Right lobe of liver (tissue), 6 donors: Measurements from ENCODE around the gene GPATCH11. TPM values are rescaled to one million over a fixed set of nuclear protein-coding genes. Genes with fewer than 3 reads are reported as not detected.

Source experiments
- ATAC-seq, 4 donors: fragments of 200-7000 bp; cut with Tn5 transposase; one replicate each; pipeline ENCODE4 v1.9.1; 2020; ENCODE audit warnings: mild to moderate bottlenecking in 4 of 4, moderate library complexity in 4 of 4
- DNase-seq, 3 donors: peaks; one replicate each; pipeline ENCODE4 v3.0.0-alpha.2; 2020
- H3K27ac ChIP-seq, 3 donors: fragments of 200-600 bp; one replicate each; pipeline ENCODE4 v1.8.0; 2022
- H3K27me3 ChIP-seq, 2 donors: fragments of 200-600 bp; one replicate each; pipeline ENCODE4 v1.8.0; 2022
- H3K36me3 ChIP-seq, 4 donors: fragments of 200-600 bp; sonication (generic) in 1 of 4; one replicate each; pipeline versions ENCODE4 v1.5.1 to v1.8.0; 2017 to 2022; ENCODE audit warnings: control low read depth in 1 of 4
- H3K4me1 ChIP-seq, 4 donors: fragments of 200-600 bp; sonication (generic) in 1 of 4; one replicate each; pipeline versions ENCODE4 v1.5.1 to v1.8.0; 2017 to 2022; ENCODE audit warnings: control low read depth in 1 of 4
- H3K4me3 ChIP-seq, 3 donors: fragments of 200-600 bp; one replicate each; pipeline ENCODE4 v1.8.0; 2022
- H3K9me3 ChIP-seq, 4 donors: fragments of 200-600 bp; sonication (generic) in 1 of 4; one replicate each; pipeline versions ENCODE4 v1.5.1 to v1.8.0; 2017 to 2022; ENCODE audit warnings: control low read depth in 1 of 4
- CTCF ChIP-seq, 4 donors: fragments of 200-600 bp in 3 of 4; fragments of 450-650 bp in 1 of 4; IDR thresholded peaks; one replicate each; pipeline versions ENCODE4 v1.5.1 to v1.8.0; 2016 to 2022; ENCODE audit warnings: antibody characterized with exemption in 4 of 4, mild to moderate bottlenecking in 2 of 4
- POLR2A ChIP-seq: fragments of 450-650 bp; IDR thresholded peaks from one replicate; pipeline ENCODE4 v1.6.1; 2017; ENCODE audit warnings: antibody characterized with exemption, mild to moderate bottlenecking
- WGBS: methylation state at CpG from one replicate; pipeline ENCODE4 v1.1.6; 2018; ENCODE audit warnings: low coverage, low lambda C conversion rate; ENCODE audit not compliant: insufficient coverage; ENCODE audit errors: missing lambda C conversion rate; 5-methylcytosine and 5-hydroxymethylcytosine counted together
- intact Hi-C, 2 donors: fragments of 100-400 bp; cut with DNase I; formaldehyde crosslinking; loops; one replicate each; pipeline versions ENCODE4 v1.11.2 to v1.14.1; 2022
- total RNA-seq, 6 experiments: library from RNA; depleted of rRNA in 2 of 6; stranded (reverse); fragments of >200 nt in 2 of 6; fragmentation: NEBNext Ultra II Directional in 3 of 6; extraction: Animal tissue kit (Norgen Biotek cat#: 25700) in 3 of 6; gene quantifications; one replicate each; pipeline versions ENCODE4 v1.1.0 to v1.2.4, GENCODE V29; 2016 to 2023
- donor health status: DM: no; HTN: yes; CAD: no.
- donor health status: DM: no; HTN: no; CAD: no.
- donor health status: DM: no; HTN: no; CAD: no.
- donor health status: DM: no; HTN: yes; CAD: no.
- donor health status: DM: no; HTN: yes; CAD: no.

GPATCH11 gene
- total RNA-seq, 6 experiments from 2014 or later: 2.5 to 4.2 (median 3.4) TPM

- ATAC-seq (no peak), DNase-seq (no peak)
- Histone ChIP-seq H3K4me1 (no peaks in the 10 kb centered on the region), H3K9me3 (no peaks in the 10 kb centered on the region), H3K4me3 (no peak overlapping the region), H3K27me3 (no peaks in the 10 kb centered on the region), H3K27ac (no peak overlapping the region), H3K36me3 (peaks cover 0 to 52% (median 11%) of the 10 kb centered on the region in 4 donors)
- 83% methylated on average over 6 of the region's 6 CpGs for WGBS
- no peak for TF ChIP-seq POLR2A
- TF ChIP-seq CTCF (IDR thresholded peaks at IDR 0.05): no peak
- intact Hi-C loops: no loop called here
Observed at GRCh38 chr2:37068686-37069085, 15.6 kb upstream of the GPATCH11 start.

- ATAC-seq (no peak), DNase-seq (no peak)
- WGBS: 91% methylated on average over 2 of the region's 2 CpGs
- Histone ChIP-seq H3K4me3 (no peak overlapping the region), H3K4me1 (no peaks in the 10 kb centered on the region), H3K36me3 (peaks cover 0 to 43% (median 11%) of the 10 kb centered on the region in 4 donors), H3K9me3 (no peaks in the 10 kb centered on the region), H3K27ac (no peak overlapping the region), H3K27me3 (no peaks in the 10 kb centered on the region)
- intact Hi-C loops: no loop called here
- TF ChIP-seq POLR2A (no peak), CTCF (IDR thresholded peaks at IDR 0.05) (no peak)
Observed at GRCh38 chr2:37070931-37071330, 13.4 kb upstream of the GPATCH11 start.

- WGBS: 68% methylated on average over 2 of the region's 2 CpGs
- Histone ChIP-seq H3K27me3 (no peaks in the 10 kb centered on the region), H3K27ac (no peak overlapping the region), H3K36me3 (peaks cover 0 to 25% (median 7%) of the 10 kb centered on the region in 4 donors), H3K4me3 (no peak overlapping the region), H3K9me3 (no peaks in the 10 kb centered on the region), H3K4me1 (peaks cover 0 to 11% (median 5%) of the 10 kb centered on the region in 4 donors)
- ATAC-seq (no peak), DNase-seq (no peak)
- TF ChIP-seq POLR2A: no peak
- intact Hi-C loops: no loop called here
Observed at GRCh38 chr2:37080266-37080665, 4.1 kb upstream of the GPATCH11 start.

GRCh38 chr2:37080689-37081088 lies 3.6 kb upstream of the GPATCH11 start:
- DNase-seq: no peak
- H3K27ac ChIP-seq: no peak overlapping the region
- WGBS: 43% methylated on average over 3 of the region's 3 CpGs
- peaks cover 0 to 11% (median 5%) of the 10 kb centered on the region in 4 donors for H3K4me1 ChIP-seq
- H3K4me3 ChIP-seq: no peak overlapping the region
- no peak for TF ChIP-seq CTCF (IDR thresholded peaks at IDR 0.05)
- TF ChIP-seq POLR2A: no peak
- no peaks in the 10 kb centered on the region for H3K27me3 ChIP-seq
- H3K36me3 ChIP-seq: peaks cover 0 to 23% (median 7%) of the 10 kb centered on the region in 4 donors
- no peaks in the 10 kb centered on the region for H3K9me3 ChIP-seq
- intact Hi-C loops: no loop called here
- no peak for ATAC-seq

DNA sequence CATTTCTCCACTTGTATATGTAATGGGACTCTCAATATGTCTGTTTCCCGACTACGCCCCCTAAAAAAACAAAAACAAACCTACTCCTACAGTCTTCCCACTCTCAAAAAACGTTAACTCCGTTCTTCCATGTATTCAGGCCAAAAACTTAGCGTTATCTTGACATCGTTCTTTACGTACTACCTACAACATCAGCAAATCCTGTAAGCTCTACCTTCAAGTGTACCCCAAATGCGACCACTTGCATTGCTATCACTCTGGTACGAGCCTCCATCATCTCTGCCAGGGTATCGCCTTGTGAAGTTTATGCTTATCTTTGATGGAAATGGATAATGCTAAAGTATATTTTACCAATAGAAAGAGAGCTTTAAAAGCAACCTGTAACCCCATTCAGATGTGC lies 479 bp downstream of the GPATCH11 start:
- intact Hi-C loops: no loop called here

More for the DNA sequence above, 479 bp downstream of the GPATCH11 start:
- ATAC-seq (no peak), DNase-seq (no peak)
- Histone ChIP-seq H3K36me3 (peaks cover 0 to 11% (median 3%) of the 10 kb centered on the region in 4 donors), H3K27me3 (no peaks in the 10 kb centered on the region), H3K27ac (peak overlapping the region in 2 of 3 donors; percentile 17 to 47), H3K4me3 (peak overlapping the region; percentile 66 to 82 (median 80)), H3K4me1 (peaks cover 0 to 11% (median 5%) of the 10 kb centered on the region in 4 donors), H3K9me3 (no peaks in the 10 kb centered on the region)
- WGBS: under 1% methylated on average over 10 of the region's 10 CpGs
- no peak for TF ChIP-seq POLR2A
- no peak for TF ChIP-seq CTCF (IDR thresholded peaks at IDR 0.05)
